Measurements from ENCODE around the gene WDR27.
"Not testable (repeated sequence)": the region's sequence is repeated elsewhere in the genome, so short reads cannot be mapped to it uniquely, and the experiment has no call there.

Gene WDR27

DNA sequence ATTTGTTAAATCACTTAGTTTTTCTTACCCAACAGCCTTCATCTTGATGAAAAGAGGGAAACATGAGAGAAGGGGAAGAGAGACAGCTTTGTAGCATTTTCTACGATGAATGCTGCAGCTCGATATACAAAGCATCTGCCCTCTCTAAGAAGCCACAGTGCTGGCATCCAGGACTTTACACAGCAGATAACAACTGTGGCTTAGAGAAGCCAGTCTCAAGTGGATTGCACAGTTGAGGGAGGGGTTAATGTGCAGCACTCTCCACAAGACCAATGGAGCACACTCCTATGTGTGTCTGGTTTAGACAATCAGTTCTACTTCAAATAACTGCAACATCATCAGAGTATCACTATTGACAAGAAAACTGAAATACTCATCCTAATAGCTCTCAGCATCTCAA, 5.9 kb upstream of the WDR27 start:
- no peak for DNase-seq

DNA sequence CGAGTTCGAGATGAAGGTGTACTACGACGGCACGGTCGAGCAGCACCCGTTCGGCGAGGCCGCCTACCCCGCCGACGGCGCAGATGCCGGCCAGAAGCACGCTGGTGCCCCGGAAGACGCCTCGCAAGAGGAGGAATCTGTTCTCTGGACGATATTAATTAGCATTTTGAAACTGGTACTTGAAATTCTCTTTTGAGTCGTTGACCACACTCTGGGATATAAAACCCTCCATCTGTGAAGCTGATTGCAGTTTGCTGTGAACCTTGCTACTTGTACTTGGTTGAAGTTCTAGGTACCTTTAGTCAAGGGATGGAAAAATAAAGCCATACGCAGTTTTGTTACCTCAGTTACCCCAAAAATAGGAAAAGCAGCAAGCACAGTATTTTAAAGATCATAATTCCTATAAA, 1.0 kb upstream of the WDR27 start:
- no peak for DNase-seq

DNA sequence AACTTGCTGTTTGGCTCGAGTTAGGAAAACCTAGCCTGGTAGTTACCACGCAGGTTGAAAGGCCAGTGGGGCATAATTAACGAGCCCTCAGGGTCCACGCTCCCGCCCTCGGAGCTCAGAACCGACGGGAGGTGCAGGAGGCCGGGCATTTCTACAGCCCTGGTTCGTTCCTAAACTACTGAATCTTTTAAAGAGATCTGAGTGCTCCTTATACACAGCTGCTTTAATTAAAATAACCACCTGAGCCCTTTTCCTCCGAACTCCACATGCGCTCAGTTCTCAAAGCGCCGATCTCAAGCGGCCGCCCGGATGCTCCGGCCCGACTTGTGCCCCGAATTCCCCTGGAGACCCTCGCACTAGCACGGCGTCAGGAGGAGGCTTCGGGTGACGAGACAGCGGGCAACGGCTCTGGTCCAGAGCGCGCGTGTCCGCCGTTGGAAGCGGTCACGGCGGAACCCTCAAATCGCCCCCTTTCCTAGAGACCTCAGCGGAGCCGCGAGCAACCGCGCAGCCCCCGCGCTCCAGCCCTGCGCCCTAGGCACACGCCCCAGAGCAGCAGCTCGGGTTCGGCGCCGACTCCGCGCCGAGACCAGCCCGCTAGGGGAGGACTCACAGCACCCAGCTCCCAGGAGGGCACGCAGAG, 397 bp downstream of the WDR27 start:
- no peak for DNase-seq

DNA sequence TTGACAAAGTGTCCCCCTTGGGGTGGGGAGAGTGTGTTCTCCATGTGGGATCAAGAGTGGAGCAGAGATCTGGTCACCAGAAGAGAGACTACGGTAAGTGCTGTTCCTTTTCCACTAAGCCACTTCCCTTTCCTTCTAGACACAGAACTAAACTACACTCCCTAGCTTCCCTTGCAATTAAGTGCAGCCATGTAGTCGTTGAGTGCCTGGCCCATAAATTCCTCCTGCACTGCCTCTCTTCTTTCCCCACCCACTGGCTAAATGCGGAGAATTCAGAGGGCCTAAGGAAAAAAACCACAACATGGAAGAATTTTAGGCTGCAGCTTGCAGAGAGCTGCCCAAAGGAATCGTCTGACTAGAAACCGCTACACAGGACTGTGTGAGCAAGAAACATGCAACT, 1.5 kb downstream of the WDR27 start:
- DNase-seq, result peak; percentile 90

DNA sequence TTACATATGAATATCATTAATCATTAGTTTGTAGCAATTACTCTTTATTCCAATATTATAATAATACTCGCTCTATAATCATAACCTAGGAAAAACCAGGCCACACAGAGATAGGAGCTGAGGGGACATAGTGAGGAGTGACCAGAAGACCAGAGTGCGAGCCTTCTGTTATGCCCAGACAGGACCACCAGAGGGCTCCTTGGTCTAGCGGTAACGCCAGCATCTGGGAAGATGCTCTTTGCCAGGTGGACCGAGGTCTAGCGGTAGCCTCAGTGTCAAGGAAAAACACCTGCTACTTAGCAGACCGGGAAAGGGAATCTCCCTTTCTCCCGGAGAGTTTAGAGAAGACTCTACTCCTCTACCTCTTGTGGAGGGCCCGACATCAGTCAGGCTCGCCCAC, 4.7 kb downstream of the WDR27 start:
- DNase-seq, result not testable (repeated sequence)

DNA sequence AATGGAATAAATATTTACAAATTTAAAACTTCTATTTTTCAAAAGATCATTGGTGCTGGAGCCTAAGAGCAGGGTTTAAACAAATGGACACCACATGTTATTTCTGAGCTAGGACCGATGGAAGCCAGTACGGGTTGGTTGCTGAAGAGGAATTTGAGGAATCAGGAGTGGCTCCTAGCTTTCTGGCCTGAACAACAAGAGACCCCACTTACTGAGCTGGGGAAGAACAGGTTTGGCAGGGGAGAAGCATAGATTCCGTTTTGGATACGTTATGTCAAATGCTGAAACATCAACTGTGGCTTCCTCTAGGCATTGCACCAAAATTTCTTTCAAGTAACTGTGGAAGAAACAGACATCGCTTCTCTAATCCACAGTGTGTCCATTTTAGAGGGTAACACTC, 6.7 kb downstream of the WDR27 start:
- no peak for DNase-seq

DNA sequence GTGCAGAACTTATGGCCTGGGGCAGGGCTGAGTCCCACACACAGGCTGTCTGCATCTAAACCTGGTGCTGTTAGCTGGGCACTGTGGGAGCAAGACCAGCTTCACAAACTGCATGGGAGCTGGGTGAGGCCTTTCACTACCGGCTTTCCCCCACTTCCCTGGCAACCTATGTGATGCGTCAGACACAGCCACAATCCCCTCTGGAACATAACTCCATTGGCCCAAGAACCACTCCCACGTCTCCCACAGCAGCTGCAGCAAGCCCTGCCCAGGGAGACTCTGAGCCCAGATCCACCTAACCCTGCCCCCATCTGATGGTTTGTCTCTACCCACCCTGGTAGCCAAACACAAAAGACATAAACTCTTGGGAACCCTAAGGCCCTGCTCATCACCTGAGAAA, 9.3 kb downstream of the WDR27 start:
- no peak for DNase-seq

DNA sequence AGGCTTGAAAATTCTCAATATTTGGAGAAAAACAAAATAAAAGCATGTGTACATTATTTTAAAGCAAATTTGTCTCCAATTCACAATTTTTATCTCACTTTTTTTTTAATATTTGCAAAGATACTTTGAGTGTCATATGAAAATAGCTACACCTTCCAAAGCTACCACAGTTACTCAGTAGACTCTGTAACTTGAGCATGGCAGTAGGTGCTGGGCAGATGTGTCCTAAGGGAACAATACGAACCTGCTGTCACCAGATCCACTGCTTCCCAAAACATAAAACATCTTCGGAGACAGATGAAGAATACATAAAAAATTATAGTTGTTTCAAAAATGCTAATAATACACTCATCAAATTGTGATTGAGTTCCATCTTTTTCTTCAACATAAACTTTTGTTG, 10.6 kb downstream of the WDR27 start:
- no peak for DNase-seq

DNA sequence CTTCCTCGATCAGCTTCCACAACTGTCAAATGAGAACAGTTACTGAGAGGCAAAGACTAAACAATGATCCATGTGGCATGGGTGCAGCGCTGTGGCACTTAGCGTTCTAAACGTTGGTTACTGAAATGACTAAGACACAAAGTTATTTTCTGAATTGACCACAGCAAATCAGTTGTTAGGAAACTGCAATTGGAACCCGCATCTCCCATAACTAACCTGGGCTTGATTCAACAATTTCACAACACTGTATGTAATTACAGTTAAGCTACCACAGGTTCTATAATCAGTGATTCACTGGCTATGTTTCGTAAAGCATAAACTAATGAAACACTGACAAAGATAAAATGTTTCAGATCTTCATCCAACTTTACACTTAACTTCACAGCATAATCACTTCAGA, 12.5 kb downstream of the WDR27 start:
- DNase-seq, result no peak

DNA sequence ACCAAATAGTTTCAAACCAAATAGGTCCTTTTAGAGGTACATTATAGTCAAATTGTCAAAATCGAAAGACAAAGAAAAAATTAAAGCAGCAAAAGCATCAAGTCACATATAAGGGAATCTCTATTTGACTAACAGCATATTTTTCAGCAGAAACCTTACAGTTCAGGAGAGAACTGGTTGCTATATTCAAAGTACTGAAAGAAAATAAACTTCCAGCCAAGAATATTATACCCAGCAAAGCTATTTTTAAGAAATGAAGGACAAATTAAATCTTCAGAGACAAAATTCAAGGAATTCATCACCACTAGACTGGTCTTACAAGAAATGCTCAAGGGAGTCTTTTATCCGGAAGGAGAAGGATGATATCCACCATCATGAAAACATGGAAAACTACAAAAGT, 16.0 kb downstream of the WDR27 start:
- DNase-seq, result no peak

DNA sequence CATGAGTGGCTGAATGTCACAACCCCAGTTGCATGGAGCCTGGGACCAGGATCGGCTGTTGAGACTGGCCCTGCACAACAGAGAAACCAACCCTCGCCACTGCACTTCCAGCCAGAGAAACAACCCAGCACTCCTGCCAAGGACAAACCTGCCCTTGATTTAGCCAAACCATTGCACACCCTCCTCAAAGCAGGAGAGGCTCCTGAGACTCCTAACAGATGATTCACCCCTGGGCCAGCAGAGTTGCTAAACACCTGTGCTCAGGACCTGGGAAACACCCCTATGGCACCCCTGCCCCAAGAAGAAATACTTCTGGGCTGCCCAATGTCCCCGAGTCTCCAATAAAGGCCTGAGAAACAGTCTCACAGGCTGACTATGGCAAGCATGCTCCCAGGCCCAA, 17.8 kb downstream of the WDR27 start:
- no peak for DNase-seq

DNA sequence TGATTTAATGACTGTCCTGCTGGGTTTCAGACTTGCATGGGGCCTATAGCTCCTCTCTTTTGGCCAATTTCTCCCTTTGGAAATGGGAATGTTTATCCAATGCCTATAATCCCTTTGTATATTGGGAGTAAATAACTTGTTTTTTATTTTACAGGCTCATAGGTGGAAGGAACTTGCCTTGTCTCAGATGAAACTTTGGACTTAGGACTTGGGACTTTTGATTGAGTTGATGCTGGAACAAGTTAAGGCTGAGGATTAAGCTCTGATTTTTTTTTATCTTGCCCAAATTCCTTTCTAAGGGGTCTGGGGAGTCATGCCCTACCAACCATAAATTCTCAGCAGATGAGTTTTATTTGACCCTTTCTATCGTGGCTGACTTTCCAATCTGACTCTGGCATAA, 23.5 kb downstream of the WDR27 start:
- no peak for DNase-seq

DNA sequence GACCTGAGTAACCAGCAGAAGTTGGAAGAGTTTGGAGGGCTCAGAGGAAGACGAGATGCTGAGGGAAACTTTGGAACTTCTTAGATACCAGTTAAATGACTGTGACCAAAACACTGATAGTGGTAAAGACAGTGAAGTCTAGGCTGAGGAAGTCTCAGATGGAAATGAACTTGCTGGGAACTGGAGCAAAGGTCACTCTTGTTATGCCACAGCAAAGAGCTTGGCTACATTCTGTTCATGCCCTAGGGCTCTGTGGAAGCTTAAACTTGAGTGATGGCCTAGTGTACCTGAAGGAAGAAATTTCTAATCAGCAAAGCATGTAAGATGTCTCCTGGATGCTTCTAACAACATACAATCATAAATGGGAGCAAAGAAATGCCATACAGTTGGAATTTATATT, 24.7 kb downstream of the WDR27 start:
- no peak for DNase-seq

DNA sequence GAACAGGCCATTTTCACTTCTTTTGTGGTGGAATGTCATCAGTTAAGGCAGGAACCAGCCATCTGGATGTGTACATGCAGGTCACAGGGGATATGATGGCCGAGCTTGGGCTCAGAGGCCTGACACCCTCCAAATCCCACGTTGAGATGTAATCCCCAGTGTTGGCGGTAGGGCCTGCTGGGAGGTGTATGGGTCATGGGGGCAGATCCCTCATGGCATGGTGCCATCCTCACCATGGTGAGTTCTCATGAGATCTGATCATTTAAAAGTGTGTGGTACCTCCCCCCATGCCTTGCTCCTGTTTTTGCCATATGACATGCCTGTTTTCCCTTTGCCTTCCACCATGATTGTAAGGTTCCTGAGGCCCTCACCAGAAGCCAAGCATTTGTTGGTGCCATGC, 26.8 kb downstream of the WDR27 start:
- no peak for DNase-seq

DNA sequence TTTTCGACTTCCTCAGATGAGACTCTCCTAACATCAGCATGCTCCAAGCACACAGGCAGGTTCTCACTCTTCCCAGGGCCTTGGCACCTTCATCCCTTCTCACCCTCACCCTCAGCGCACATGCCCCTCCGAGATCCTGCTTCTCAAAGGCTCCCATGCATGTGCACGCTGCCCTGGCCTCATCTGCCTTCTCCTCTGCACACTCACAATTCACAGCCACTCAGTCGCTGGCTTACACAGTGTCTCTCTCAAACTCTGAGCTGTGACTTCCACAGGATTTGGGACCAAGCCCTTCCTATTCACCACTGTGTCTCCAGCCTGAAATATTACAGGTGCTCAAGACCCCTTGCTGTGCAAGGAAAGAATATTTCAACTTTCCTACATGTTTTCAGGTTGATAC, 30.3 kb downstream of the WDR27 start:
- no peak for DNase-seq

DNA sequence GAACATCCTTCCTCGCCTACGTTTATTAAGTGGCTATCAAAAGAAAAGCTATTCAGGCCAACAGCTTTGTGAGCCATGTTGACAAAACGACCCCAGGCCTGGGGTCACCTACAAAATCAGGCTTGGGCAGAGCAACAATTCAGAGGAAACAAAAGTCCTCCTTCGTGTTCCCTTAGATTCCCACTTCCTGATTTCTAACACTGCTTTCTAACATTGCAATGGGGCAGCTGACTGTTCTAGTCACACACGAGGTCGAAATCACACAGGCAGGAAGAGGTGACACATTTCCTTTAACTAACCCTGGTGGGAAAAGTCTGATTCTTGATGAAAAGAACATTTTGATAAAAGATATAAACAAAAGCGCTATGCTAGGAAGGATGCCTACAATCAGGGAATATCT, 31.9 kb downstream of the WDR27 start:
- no peak for DNase-seq

DNA sequence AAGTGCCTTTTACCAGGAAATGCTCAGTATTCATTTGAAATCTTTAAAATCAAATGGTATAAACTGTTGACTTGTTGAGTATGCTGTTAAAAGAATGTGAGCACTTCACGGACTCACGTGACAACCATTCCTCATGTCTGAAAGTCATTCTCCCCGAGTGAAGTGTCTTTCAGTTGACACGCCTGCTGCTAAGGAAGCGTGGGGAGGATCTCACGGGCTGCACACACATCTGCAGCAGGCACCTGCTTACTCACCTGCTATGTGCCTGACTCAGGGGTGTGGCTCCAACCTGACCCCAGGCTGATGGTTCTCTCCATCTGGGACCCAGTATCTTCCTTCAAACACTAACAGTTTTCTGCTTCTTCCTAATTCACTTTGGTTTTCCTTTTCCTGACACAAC, 32.7 kb downstream of the WDR27 start:
- DNase-seq, result no peak

DNA sequence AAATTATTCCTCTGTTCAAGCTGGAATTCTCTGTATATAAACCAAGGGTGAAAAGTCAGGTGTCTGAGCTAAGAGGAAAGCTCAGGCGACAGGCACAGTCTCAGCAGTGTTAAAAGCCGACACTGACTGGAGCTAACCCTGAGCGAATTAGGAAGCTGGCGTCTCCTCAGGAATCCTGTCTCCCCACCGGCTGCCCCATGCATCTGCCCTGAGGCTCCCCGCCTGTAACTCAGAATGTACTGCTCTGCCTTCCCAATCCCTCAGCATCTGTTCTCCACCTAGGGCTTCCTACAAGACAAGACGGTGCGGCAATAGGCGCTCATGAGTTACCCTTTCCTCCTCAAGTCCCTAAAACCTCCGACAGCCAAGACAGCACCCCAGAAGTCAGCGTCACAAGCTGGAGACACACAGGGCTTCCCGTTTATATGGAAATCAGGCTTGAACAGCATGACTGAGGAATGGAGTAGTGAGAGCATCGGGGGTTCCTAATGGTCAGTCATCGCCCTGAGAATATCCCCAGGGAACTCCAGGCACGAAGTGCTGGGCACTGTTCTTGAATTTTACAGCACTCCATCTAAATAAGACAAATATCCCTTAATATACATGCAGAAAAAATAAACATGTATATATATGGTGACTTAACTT, 33.5 kb downstream of the WDR27 start:
- peak; percentile 59 for DNase-seq

DNA sequence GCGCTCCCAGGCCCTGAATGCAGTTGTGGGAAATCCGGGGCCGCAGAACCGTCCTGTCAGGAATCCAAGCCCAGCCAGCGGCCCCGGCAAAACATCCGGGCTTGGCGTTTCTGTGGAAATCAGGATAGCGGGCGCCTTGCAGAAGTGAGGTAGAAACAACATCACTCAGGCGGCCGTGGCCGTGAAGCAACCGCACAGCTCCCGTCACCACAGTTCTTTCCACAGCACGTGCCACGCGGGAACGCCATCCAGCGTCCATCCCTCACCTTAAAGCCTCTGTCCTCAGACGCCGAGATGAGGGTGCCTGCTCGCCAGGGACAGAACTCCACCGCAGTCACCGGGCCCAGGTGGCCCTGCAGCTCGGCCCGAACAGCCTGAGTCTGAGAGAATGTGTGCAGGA, 34.1 kb downstream of the WDR27 start:
- no peak for DNase-seq

DNA sequence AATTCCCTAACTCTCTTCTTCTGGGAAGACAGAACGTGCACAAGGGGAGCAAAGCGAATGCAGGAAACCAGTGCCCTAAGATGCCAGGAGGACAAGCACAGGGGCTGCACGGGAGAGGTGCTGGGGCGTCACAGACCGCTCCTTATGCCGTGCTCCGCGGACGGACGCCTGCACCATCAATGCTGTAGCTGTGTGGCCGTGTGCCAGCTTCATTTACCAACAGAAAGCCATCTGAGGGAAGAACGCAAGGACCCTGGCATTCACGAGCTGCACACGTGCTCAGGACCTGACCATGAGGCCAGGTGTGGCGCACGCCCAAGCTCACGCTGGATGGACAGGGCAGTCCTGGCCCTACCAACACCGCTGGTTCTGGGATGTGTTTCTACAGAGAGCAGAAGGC, 35.4 kb downstream of the WDR27 start:
- DNase-seq, result no peak

DNA sequence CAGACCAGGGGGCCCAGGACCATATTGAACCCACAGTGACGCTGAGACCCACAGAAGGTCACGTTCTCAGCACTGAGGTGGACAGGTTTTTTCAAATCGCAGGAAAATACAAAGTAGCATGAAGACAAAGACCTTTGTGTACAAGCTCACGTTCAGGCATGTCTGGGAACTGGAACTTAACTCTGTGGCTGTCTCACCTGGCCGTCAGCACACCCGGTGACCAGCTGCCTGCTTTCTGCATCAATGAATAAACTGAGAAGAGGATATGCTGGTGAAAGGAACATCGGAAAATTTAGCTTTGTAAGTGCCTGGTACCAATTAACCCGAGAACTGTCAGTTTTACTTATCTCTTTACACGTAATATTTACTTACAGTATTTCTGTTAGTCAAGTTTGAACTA, 36.5 kb downstream of the WDR27 start:
- DNase-seq, result no peak

DNA sequence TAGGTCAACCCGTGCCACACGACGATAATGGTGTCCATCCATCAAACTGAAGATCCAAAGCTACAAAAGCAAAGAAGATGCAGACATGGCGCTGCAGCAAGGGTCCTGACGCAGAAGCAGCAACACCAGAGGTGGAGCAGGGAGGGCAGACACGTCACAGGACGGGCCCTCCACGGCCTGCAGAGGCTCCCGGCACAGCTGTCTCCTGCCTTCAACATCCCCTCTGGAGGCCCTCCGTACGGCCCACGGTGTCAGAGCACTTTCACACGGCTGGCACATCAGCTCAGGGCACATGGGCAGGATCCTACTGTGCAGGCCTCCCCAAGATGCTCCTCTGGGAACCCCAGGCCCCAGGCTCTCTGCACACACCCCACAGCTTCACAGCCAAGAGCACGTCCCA, 37.6 kb downstream of the WDR27 start:
- no peak for DNase-seq

DNA sequence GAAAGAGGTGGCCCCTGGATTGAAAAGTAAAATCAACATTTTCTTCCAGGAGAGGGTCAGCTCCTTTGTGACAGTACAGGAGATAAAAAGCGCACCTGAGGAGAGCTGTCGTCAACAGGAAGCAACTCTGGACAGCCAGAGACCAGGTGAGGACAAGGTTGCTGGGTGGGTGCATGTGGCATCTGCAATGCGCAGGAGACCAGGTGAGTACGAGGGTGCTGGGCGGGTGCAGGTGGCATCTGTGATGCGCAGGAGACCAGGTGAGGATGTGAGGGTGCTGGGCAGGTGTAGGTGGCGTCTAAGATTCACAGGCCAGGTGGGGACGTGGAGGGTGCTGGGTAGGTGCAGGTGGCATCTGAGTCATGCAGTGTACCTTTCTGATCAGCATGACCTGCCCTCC, 38.4 kb downstream of the WDR27 start:
- DNase-seq, result no peak

DNA sequence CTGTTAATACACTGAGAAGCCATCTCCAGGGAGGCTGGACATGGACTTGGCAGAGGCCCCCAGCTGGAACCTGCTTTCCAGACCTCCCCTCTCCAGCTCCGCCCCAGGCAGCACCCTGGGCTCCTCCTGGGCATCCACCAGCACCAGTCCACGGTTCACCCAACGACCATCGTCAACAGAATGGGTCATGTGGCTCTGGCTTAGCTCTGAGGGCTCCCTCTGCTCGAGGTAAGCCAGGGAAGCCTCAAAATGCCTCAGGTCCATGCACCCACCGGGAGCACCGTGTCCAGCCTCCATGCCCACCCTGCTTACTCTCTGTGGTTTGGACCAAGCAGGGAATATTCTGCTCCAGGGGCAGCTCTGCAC, 40.5 kb downstream of the WDR27 start:
- DNase-seq, result no peak

DNA sequence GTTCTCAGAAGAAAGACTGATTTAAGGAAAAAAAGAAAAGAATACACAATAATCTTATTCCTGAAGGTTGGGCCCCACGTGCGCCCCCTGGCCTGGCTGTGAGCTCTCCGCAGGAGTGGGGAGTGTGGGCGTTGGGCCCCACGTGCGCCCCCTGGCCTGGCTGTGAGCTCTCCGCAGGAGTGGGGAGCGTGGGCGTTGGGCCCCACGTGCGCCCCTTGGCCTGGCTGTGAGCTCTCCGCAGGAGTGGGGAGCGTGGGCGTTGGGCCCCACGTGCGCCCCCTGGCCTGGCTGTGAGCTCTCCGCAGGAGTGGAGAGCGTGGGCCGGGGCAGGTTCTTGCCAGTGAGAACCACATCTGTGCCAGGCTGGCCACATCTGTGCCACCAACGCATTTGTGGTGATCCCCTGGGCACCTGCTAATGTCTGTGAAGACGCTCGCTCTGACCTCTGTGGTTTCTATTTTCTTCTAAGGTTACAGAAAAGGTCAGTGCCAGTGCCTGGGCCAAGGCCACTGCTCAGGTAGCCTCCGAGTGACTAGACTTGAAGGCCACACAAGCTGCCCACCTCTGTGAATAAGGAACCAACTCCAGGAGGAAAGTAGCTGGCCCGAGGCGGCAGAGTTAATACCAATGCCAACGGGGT, 41.0 kb downstream of the WDR27 start:
- no peak for DNase-seq

Measured in islet precursor cell (in vitro differentiated cells).